GM23248 (cell line): ENCODE data around the gene ROBO2. TPM values are rescaled to one million over a fixed set of nuclear protein-coding genes. Genes with fewer than 3 reads are reported as not detected.

Experiments
- DNase-seq: peaks from one replicate; pipeline ENCODE4 v3.0.0-alpha.2; 2015
- H2AFZ ChIP-seq: fragments of 200-600 bp; sonication (generic); 2 replicates; pipeline ENCODE4 v1.6.1; 2016; ENCODE audit warnings: antibody characterized with exemption
- H3F3A ChIP-seq: fragments of 200-600 bp; sonication (generic); 2 replicates; pipeline ENCODE4 v1.6.1; 2016; ENCODE audit warnings: mild to moderate bottlenecking, antibody characterized with exemption, mixed run types; ENCODE audit not compliant: insufficient read depth
- H3K27ac ChIP-seq: fragments of 200-600 bp; sonication (generic); 2 replicates; pipeline ENCODE4 v1.5.1; 2016; ENCODE audit warnings: mild to moderate bottlenecking
- H3K27me3 ChIP-seq: fragments of 200-600 bp; sonication (generic); replicated peaks from 2 replicates; pipeline ENCODE4 v1.6.1; 2016; ENCODE audit warnings: mild to moderate bottlenecking; ENCODE audit not compliant: insufficient read depth
- H3K36me3 ChIP-seq: fragments of 200-600 bp; sonication (generic); 2 replicates; pipeline ENCODE4 v1.6.1; 2016; ENCODE audit warnings: low read depth, mild to moderate bottlenecking
- H3K4me1 ChIP-seq: fragments of 200-600 bp; sonication (generic); 2 replicates; pipeline ENCODE4 v1.6.1; 2016; ENCODE audit warnings: mild to moderate bottlenecking; ENCODE audit not compliant: insufficient read depth
- H3K4me2 ChIP-seq: fragments of 200-600 bp; sonication (generic); one replicate; pipeline ENCODE4 v1.6.1; 2016; ENCODE audit warnings: mild to moderate bottlenecking; ENCODE audit not compliant: unreplicated experiment
- H3K4me3 ChIP-seq: fragments of 200-600 bp; sonication (generic); 2 replicates; pipeline ENCODE4 v1.5.1; 2016; ENCODE audit warnings: mild to moderate bottlenecking
- H3K79me2 ChIP-seq: fragments of 200-600 bp; sonication (generic); 2 replicates; pipeline ENCODE4 v1.6.1; 2016; ENCODE audit warnings: mild to moderate bottlenecking; ENCODE audit not compliant: insufficient read depth
- H3K9ac ChIP-seq: fragments of 200-600 bp; sonication (generic); 2 replicates; pipeline ENCODE4 v1.6.1; 2016; ENCODE audit warnings: mild to moderate bottlenecking
- H3K9me2 ChIP-seq: fragments of 200-600 bp; sonication (generic); 2 replicates; pipeline ENCODE4 v1.6.1; 2016; ENCODE audit warnings: mixed run types, mild to moderate bottlenecking, moderate library complexity; ENCODE audit not compliant: insufficient read depth
- H3K9me3 ChIP-seq: fragments of 200-600 bp; sonication (generic); one replicate; pipeline ENCODE4 v1.6.1; 2017; ENCODE audit warnings: low read depth
- H4K20me1 ChIP-seq: fragments of 200-600 bp; sonication (generic); 2 replicates; pipeline ENCODE4 v1.6.0; 2016; ENCODE audit not compliant: insufficient read depth
- EZH2 ChIP-seq: fragments of 200-600 bp; sonication (generic); IDR thresholded peaks from 2 replicates; pipeline ENCODE4 v1.6.1; 2018; ENCODE audit warnings: antibody characterized with exemption, mild to moderate bottlenecking; ENCODE audit not compliant: insufficient read depth, poor library complexity, severe bottlenecking
- EZH2phosphoT487 ChIP-seq: fragments of 200-600 bp; sonication (generic); IDR thresholded peaks from 2 replicates; pipeline ENCODE4 v1.6.1; 2018; ENCODE audit warnings: antibody characterized with exemption, moderate library complexity, mild to moderate bottlenecking, low read depth; ENCODE audit not compliant: insufficient read depth
- WGBS, 2 experiments: methylation state at CpG; one replicate each; pipeline ENCODE4 v1.1.6; 2015 to 2017; ENCODE audit warnings: low lambda C conversion rate in 2 of 2, low coverage in 1 of 2; ENCODE audit errors: missing lambda C conversion rate in 2 of 2; 5-methylcytosine and 5-hydroxymethylcytosine counted together
- in situ Hi-C: fragments of 300-500 bp; cut with MboI; formaldehyde crosslinking; loops from 2 replicates; pipeline ENCODE4 v1.15.0; 2020
- polyA plus RNA-seq: library from polyadenylated mRNA; unstranded; fragments of >200 nt; fragmentation: Nextera tagmentation; extraction: Ambion mirVana; gene quantifications from 2 replicates; pipeline ENCODE4 v1.2.1, GENCODE V29; 2016
- total RNA-seq: library from RNA; depleted of rRNA; stranded (reverse); fragments of >200 nt; shearing (Covaris generic); gene quantifications from 2 replicates; pipeline ENCODE4 v1.2.3, GENCODE V29; 2014

The ROBO2 gene
- total and polyA plus RNA-seq, 2 experiments from 2014 or later = under 0.01 to 0.05 TPM

GRCh38 chr3:77150028-77150427, 110.1 kb downstream of the ROBO2 start:
- Histone ChIP-seq H3K27me3 (no peaks in the 10 kb centered on the region), H3F3A (no peaks in the 10 kb centered on the region), H3K27ac (no peak overlapping the region), H2AFZ (no peak overlapping the region), H3K79me2 (no peaks in the 10 kb centered on the region), H3K9me3 (no peaks in the 10 kb centered on the region), H3K9ac (no peak overlapping the region), H4K20me1 (no peaks in the 10 kb centered on the region), H3K4me3 (no peak overlapping the region), H3K9me2 (no peaks in the 10 kb centered on the region), H3K4me2 (no peak overlapping the region), H3K4me1 (no peaks in the 10 kb centered on the region), H3K36me3 (no peaks in the 10 kb centered on the region)
- DNase-seq = no peak
- no peak for TF ChIP-seq EZH2
- TF ChIP-seq EZH2phosphoT487 = no peak
- WGBS, 2 experiments = 53 to 58% methylated on average over 7 of the region's 7 CpGs
- in situ Hi-C loops = no loop called here

- H3K9me3 ChIP-seq = no peaks in the 10 kb centered on the region
- no peaks in the 10 kb centered on the region for H3K4me1 ChIP-seq
- no peak for DNase-seq
- no peak overlapping the region for H3K27ac ChIP-seq
- in situ Hi-C loops = no loop called here
- H3F3A ChIP-seq = no peaks in the 10 kb centered on the region
- no peaks in the 10 kb centered on the region for H3K36me3 ChIP-seq
- no peaks in the 10 kb centered on the region for H4K20me1 ChIP-seq
- no peak overlapping the region for H3K4me2 ChIP-seq
- no peaks in the 10 kb centered on the region for H3K9me2 ChIP-seq
- H2AFZ ChIP-seq = no peak overlapping the region
- no peaks in the 10 kb centered on the region for H3K79me2 ChIP-seq
- H3K4me3 ChIP-seq = no peak overlapping the region
- TF ChIP-seq EZH2 (no peak), EZH2phosphoT487 (no peak)
- H3K9ac ChIP-seq = no peak overlapping the region
- H3K27me3 ChIP-seq = no peaks in the 10 kb centered on the region
Observed at GRCh38 chr3:77150759-77151158, 110.9 kb downstream of the ROBO2 start.

GRCh38 chr3:77158730-77159581, 119.1 kb downstream of the ROBO2 start:
- TF ChIP-seq EZH2phosphoT487 (no peak), EZH2 (no peak)
- H3K27ac ChIP-seq = no peak overlapping the region
- no peak overlapping the region for H3K4me3 ChIP-seq
- no peaks in the 10 kb centered on the region for H3K4me1 ChIP-seq
- no peaks in the 10 kb centered on the region for H3K9me3 ChIP-seq
- H3K36me3 ChIP-seq = no peaks in the 10 kb centered on the region
- in situ Hi-C loops = no loop called here
- H3K9ac ChIP-seq = no peak overlapping the region
- H3K9me2 ChIP-seq = no peaks in the 10 kb centered on the region
- no peaks in the 10 kb centered on the region for H3F3A ChIP-seq
- no peak for DNase-seq
- no peak overlapping the region for H3K4me2 ChIP-seq
- no peaks in the 10 kb centered on the region for H3K27me3 ChIP-seq
- WGBS, 2 experiments = 55 to 63% methylated on average over 5 of the region's 5 CpGs
- H4K20me1 ChIP-seq = no peaks in the 10 kb centered on the region
- no peaks in the 10 kb centered on the region for H3K79me2 ChIP-seq
- H2AFZ ChIP-seq = no peak overlapping the region

GRCh38 chr3:77160931-77161497, 121.1 kb downstream of the ROBO2 start:
- H3K4me3 ChIP-seq = no peak overlapping the region
- TF ChIP-seq EZH2phosphoT487 (no peak), EZH2 (no peak)
- H3K9me2 ChIP-seq = no peaks in the 10 kb centered on the region
- no peak overlapping the region for H2AFZ ChIP-seq
- H3F3A ChIP-seq = no peaks in the 10 kb centered on the region
- no peaks in the 10 kb centered on the region for H3K79me2 ChIP-seq
- 66 to 82% methylated on average over 2 of the region's 2 CpGs for WGBS, 2 experiments
- H3K36me3 ChIP-seq = no peaks in the 10 kb centered on the region
- DNase-seq = no peak
- in situ Hi-C loops = no loop called here
- H3K4me1 ChIP-seq = no peaks in the 10 kb centered on the region
- no peak overlapping the region for H3K9ac ChIP-seq
- no peak overlapping the region for H3K4me2 ChIP-seq
- H3K27me3 ChIP-seq = no peaks in the 10 kb centered on the region
- no peaks in the 10 kb centered on the region for H3K9me3 ChIP-seq
- no peaks in the 10 kb centered on the region for H4K20me1 ChIP-seq
- no peak overlapping the region for H3K27ac ChIP-seq
